Frontal cortex (tissue), 4 donors: ENCODE results near the gene LHFPL5. TPM values are rescaled to one million over a fixed set of nuclear protein-coding genes. Genes with fewer than 3 reads are reported as not detected.

Experiments used
- DNase-seq, 2 donors: peaks; one replicate each; pipeline ENCODE4 v3.0.0; 2012; ENCODE audit warnings: low spot score in 2 of 2
- FAIRE-seq: peaks from 2 replicates; lab custom pipeline; 2012; peaks lifted over from hg19 to GRCh38; lab: Jason Lieb, UNC
- total RNA-seq: library from RNA; depleted of rRNA; stranded (reverse); fragments of >200 nt; gene quantifications from one replicate; pipeline ENCODE4 v1.2.3, GENCODE V29; 2014
- donor health status: control.
- donor health status: control.
- donor health status: control.

LHFPL5 gene
- total RNA-seq, 1 donor from 2014 or later, result 0.82 TPM

- no peak for FAIRE-seq
- DNase-seq, result no peak
Observed at GRCh38 chr6:35788423-35788982, 16.6 kb upstream of the LHFPL5 start.

- DNase-seq, result no peak
- no peak for FAIRE-seq
Observed at GRCh38 chr6:35790683-35791082, 14.5 kb upstream of the LHFPL5 start.

- FAIRE-seq (no peak), DNase-seq (no peak)
Observed at GRCh38 chr6:35794536-35795452, 10.4 kb upstream of the LHFPL5 start.

GRCh38 chr6:35795453-35796071 is 9.6 kb upstream of the LHFPL5 start:
- FAIRE-seq (no peak), DNase-seq (no peak)

GRCh38 chr6:35796236-35796635 is 8.9 kb upstream of the LHFPL5 start:
- FAIRE-seq (no peak), DNase-seq (no peak)

- FAIRE-seq (no peak), DNase-seq (no peak)
Observed at GRCh38 chr6:35797837-35798526, 7.2 kb upstream of the LHFPL5 start.

- FAIRE-seq (no peak), DNase-seq (no peak)
Observed at GRCh38 chr6:35798706-35799105, 6.4 kb upstream of the LHFPL5 start.

GRCh38 chr6:35801148-35801547 is 4.0 kb upstream of the LHFPL5 start:
- no peak for FAIRE-seq
- no peak for DNase-seq

- no peak for DNase-seq
- no peak for FAIRE-seq
Observed at GRCh38 chr6:35808688-35809087, 3.5 kb downstream of the LHFPL5 start.

GRCh38 chr6:35809809-35810208 is 4.7 kb downstream of the LHFPL5 start:
- no peak for FAIRE-seq

GRCh38 chr6:35810971-35811698 is 6.0 kb downstream of the LHFPL5 start:
- DNase-seq (no peak), FAIRE-seq (no peak)

More at GRCh38 chr6:35809809-35810208, 4.7 kb downstream of the LHFPL5 start:
- DNase-seq, result no peak

GRCh38 chr6:35811699-35811995 is 6.5 kb downstream of the LHFPL5 start:
- no peak for FAIRE-seq
- DNase-seq, result no peak

- FAIRE-seq (no peak), DNase-seq (no peak)
Observed at GRCh38 chr6:35817515-35817914, 12.4 kb downstream of the LHFPL5 start.

- DNase-seq, result no peak
Observed at GRCh38 chr6:35823601-35824000, 18.4 kb downstream of the LHFPL5 start.

GRCh38 chr6:35824552-35825192 is 19.5 kb downstream of the LHFPL5 start:
- DNase-seq (no peak), FAIRE-seq (no peak)

More at GRCh38 chr6:35823601-35824000, 18.4 kb downstream of the LHFPL5 start:
- no peak for FAIRE-seq

GRCh38 chr6:35829306-35829705 is 24.2 kb downstream of the LHFPL5 start:
- DNase-seq, result no peak
- no peak for FAIRE-seq

GRCh38 chr6:35831257-35832007 is 26.3 kb downstream of the LHFPL5 start:
- FAIRE-seq, result no peak
- no peak for DNase-seq

GRCh38 chr6:35833536-35833935 is 28.4 kb downstream of the LHFPL5 start:
- DNase-seq (no peak), FAIRE-seq (no peak)

GRCh38 chr6:35839019-35839418 is 33.9 kb downstream of the LHFPL5 start:
- FAIRE-seq (no peak), DNase-seq (no peak)
